G401.6 (cell line): ENCODE results near the gene COMMD1.
"Not testable (repeated sequence)": the region's sequence is repeated elsewhere in the genome, so short reads cannot be mapped to it uniquely, and the experiment has no call there.

ENCODE experiments used
- FAIRE-seq: peaks from 2 replicates; lab custom pipeline; 2012; peaks lifted over from hg19 to GRCh38; lab: Jason Lieb, UNC

Gene COMMD1

DNA sequence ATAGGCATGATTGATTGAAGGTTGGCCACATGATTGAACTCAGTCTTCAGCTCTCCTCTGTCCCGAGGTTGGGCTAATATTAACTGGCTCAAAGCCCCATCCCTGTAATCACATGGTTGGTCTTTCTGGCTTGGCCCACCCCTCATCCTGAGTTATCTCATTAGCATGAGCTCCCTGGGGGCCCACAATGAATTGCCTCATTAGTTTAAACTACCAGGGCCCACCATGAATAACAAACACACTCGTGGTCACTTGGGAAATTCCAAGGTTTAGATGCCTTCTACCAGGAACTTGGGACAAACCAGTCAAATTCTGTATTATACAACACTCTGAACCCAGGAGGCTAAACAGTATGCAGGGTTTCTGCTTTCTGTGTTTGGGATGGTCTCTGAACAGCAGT lies 168.8 kb downstream of the COMMD1 start:
- no peak for FAIRE-seq

GRCh38 chr2:62076980-62077638 lies 171.6 kb downstream of the COMMD1 start:
- no peak for FAIRE-seq

DNA sequence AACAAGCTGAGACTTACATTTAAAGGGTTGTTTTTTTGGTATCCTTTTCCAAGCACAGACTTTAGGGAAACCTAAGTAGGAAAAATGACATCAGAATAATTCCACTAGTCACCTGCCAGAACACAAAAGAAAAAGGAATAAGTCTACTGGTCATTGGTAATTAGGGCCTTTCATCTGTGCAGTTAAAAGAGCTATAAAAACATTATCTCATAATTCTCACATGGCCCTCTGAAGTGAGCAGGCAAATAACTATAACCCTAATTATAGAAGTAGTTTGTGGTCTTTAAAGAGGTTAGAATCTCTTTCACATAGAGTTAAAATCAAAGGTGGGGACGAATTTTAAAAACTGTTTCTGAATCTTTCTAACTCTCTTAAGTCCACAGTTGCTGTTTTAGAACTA lies 179.3 kb downstream of the COMMD1 start:
- FAIRE-seq = no peak

DNA sequence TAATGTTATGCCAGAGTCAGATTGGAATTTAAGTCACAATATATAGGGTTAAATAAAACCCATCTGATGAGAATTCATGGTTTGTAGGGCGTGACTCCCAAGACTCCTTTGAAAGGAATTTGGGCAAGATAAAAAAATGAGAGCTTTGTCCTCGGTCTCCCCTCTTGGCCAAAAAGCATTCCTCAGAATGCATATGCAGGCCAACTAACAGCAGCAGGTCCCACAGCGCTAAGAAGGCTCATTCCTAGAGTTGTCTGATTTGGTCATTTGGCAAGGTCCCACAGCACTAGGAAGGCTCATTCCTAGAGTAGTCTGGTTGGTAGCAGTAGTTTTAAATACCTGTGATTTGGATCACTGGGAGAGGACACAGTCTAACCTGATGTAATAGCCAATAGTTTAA lies 184.2 kb downstream of the COMMD1 start:
- no peak for FAIRE-seq

GRCh38 chr2:62091471-62091870 lies 186.0 kb downstream of the COMMD1 start:
- no peak for FAIRE-seq

DNA sequence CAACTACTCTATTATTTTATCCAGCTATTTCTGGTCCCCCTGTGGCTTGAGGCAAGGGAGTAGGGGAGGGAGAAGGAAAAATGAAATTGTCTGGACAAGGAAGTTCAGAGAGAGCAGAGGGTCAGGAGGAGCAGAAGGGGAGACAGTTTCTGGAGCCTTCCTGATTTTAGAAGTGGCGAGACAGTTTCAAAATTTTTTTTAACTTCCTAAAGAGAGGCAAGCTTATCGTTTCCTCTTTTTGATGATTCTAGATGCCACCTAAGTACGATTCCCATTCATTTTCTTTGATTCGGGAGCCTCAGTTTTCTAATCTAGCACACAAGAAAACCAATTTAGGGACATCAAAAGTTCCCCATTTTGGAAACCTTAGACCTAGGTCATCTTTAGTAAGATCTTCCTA lies 193.6 kb downstream of the COMMD1 start:
- FAIRE-seq = no peak

- no peak for FAIRE-seq
These were observed 194.2 kb downstream of the COMMD1 start for GRCh38 chr2:62099523-62100175.

- no peak for FAIRE-seq
These were observed 196.4 kb downstream of the COMMD1 start for GRCh38 chr2:62101886-62102285.

- FAIRE-seq = no peak
These were observed 197.0 kb downstream of the COMMD1 start for GRCh38 chr2:62102402-62102920.

DNA sequence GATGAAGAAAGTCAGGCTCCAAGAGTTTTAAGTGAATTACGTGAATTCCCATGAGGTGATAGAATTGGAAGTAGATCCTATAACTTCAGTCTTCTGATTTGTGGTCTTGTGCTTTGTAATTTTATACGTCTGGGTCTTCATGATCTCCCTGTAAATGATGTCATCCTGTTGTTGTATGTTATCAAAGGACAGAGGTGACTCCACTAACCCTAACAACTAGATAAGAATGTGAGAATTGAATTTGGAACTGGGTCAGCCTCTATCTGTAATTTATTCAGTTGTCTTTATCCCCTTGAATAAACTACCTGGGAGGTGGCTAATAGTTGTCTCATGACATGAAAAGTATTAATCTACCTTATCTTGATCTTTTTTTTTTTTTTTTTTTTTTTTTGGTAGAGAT lies 204.1 kb downstream of the COMMD1 start:
- no peak for FAIRE-seq

DNA sequence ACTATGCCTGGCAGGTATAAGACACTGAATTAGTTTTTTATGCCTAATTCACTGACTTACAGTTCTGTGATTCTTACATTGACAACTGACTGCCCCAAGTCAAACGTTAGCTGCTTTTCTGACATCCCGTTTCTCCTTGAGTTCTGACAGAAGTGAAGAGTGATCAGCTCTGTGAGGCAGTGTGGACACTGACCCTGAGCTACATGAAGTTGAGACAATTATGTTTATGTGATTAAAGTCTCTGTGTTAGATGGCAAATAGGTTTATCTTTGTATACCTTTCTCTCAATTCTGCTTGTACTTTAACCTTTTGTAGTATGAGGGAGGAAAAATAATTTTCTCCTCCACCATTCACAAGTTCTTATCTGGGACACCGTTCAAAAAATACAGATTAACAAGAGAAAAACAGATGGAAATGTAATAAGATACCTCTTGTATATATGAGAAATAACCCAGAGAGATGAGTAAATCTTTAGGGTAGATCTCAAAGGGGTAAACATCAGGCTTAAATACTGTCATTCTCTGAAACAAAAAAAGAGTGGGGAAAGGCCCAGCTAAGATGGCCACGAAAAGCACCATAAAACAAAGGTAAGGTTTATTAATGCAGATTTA lies 205.0 kb downstream of the COMMD1 start:
- no peak for FAIRE-seq

DNA sequence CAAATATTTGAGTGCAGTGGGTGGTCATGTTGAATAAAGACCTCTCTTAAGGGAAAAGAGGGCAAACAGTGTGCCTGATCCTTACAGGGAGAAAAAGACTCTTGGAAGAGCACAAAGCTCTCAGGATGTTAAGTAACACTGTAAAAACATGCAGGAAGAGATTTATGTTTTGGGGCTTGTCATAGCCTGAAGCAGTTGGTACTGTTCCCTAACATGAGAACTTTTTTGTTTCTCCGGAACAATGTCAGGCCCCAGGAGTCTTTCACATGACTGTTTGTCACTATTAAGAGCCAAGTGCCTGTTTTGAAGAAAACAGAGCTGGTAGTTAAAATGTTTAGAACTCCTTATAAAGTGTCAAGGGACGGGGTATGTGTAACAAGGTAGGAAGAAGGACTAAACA lies 206.7 kb downstream of the COMMD1 start:
- no peak for FAIRE-seq

DNA sequence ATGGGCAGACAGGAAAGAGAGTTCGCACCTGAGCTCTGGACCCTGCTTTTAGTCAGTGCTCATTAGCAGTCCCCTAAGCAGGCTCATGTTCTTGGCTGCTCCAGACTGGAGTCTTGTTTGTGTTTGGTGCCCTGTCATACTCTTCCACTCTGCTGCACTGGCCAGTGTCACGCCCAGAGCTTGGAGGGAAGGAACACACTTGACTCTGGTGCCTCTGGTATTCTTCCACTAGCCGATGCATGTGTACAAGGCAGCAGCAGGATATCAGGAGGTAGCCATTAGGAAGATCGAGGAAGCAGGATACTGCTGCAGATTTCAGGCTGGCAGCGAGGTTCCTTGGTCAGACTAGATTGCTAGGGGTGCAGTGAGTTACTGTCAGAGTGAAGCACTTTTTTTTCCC lies 209.1 kb downstream of the COMMD1 start:
- FAIRE-seq = no peak

DNA sequence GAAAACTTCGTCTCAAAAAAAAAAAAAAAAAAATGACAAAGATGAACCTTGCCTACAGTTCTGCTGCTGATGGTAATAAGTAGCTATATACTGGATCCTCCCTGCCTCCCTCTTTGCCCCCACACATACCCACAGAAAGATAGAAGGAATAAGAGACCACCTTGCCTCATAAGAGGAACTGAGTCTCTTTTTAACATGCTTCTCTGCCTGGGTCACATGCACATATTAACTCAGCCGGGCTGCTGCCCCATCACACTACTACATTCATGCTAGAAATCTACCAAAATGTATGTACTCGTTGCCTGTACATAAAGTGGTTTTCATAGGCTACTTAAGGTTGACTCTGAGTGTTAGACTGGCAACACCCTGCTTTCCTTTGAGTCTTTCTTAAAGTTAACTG lies 211.5 kb downstream of the COMMD1 start:
- FAIRE-seq = no peak

- FAIRE-seq = no peak
These were observed 212.7 kb downstream of the COMMD1 start for GRCh38 chr2:62118160-62118559.

DNA sequence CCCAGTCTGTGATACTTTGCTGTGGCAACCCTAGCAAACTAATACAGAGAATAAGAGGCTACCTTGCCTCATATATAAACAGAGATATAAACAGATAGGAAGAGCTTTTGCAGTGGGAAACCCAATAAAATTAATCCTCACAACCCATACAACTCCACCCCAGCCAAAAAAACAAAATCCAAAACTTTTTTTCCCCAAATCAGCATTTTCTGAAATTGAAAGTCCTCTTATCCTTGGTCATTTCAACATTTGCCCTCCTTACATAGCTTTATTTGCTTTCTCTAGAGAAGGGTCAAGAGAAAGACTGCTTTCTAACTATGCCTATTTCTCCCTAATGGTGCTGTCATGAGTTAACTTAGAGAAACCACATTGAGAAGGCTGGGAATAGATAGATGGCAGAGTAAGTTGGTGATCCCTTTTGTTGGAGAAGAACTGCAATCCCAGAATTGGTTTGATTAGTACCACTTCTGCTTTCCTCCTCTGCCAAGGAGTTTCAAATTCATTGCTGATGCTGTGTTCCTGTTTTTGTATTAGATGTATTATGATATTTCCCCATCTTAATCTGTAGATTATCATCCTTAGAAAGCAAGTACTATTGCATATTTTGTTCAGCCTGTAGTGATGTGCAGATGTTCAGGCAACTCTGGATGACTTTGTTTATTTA lies 214.0 kb downstream of the COMMD1 start:
- FAIRE-seq = no peak

GRCh38 chr2:62126239-62126638 lies 220.8 kb downstream of the COMMD1 start:
- FAIRE-seq = not testable (repeated sequence)

DNA sequence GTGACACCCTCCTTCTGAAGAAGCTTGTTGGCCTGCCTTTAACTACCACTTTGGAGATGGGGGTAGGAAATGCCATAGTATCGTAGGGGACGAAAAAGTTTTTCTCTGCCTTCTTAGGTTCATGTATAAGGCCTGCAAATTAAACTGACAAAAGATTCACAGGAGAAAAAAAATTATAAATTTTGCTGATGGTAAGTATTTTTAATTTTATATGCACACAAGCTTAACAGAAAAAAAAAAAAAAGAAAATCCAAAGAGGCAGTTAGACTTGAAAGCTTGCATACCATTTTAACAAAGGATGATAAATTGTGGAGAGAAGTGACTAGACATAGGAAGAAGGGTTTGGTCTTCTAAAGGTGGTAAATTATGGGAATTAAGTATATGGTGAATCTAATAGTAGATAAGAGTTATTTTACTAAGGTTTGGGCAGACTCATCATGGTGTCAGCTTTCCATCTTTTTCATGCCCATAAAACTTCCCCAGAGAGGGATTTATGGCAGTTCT lies 227.9 kb downstream of the COMMD1 start:
- no peak for FAIRE-seq

- no peak for FAIRE-seq
These were observed 231.7 kb downstream of the COMMD1 start for GRCh38 chr2:62136956-62137830.

GRCh38 chr2:62140426-62141141 lies 235.1 kb downstream of the COMMD1 start:
- no peak for FAIRE-seq

GRCh38 chr2:62141142-62141740 lies 235.8 kb downstream of the COMMD1 start:
- FAIRE-seq = no peak
